RCC 7860 (cell line): Measurements from ENCODE around the gene CCDC188.

ENCODE experiments used
- DNase-seq: peaks from one replicate; pipeline ENCODE4 v3.0.0-alpha.2; 2015; ENCODE audit warnings: low spot score
- FAIRE-seq: peaks from 2 replicates; lab custom pipeline; 2012; peaks lifted over from hg19 to GRCh38; lab: Jason Lieb, UNC

CCDC188 gene

GRCh38 chr22:20135806-20136602, 14.9 kb downstream of the CCDC188 start:
- FAIRE-seq: no peak

GRCh38 chr22:20135265-20135664, 15.6 kb downstream of the CCDC188 start:
- DNase-seq (no peak), FAIRE-seq (no peak)

More at GRCh38 chr22:20135806-20136602, 14.9 kb downstream of the CCDC188 start:
- no peak for DNase-seq

GRCh38 chr22:20133930-20134549, 16.8 kb downstream of the CCDC188 start:
- no peak for DNase-seq
- FAIRE-seq: no peak

- FAIRE-seq: no peak
- no peak for DNase-seq
Observed at GRCh38 chr22:20132686-20133246, 18.1 kb downstream of the CCDC188 start.

- no peak for FAIRE-seq
- DNase-seq: no peak
Observed at GRCh38 chr22:20131859-20132685, 18.8 kb downstream of the CCDC188 start.

- DNase-seq: no peak
Observed at GRCh38 chr22:20131597-20131858, 19.3 kb downstream of the CCDC188 start, which contains the start of gene ZDHHC8. ZDHHC8 (plus strand) TSS chr22:20131804; CDS start chr22:20131948, 144 bp downstream.

GRCh38 chr22:20130731-20131596, 19.9 kb downstream of the CCDC188 start:
- FAIRE-seq (no peak), DNase-seq (no peak)

More at GRCh38 chr22:20131597-20131858, 19.3 kb downstream of the CCDC188 start, which contains the start of gene ZDHHC8:
- FAIRE-seq: no peak

- FAIRE-seq: no peak
- DNase-seq: no peak
Observed at GRCh38 chr22:20130319-20130718, 20.5 kb downstream of the CCDC188 start.

- FAIRE-seq: no peak
- no peak for DNase-seq
Observed at GRCh38 chr22:20129747-20130014, 21.2 kb downstream of the CCDC188 start.

GRCh38 chr22:20128902-20129746, 21.7 kb downstream of the CCDC188 start:
- no peak for DNase-seq

GRCh38 chr22:20128619-20128901, 22.3 kb downstream of the CCDC188 start:
- DNase-seq (no peak), FAIRE-seq (no peak)

More at GRCh38 chr22:20128902-20129746, 21.7 kb downstream of the CCDC188 start:
- no peak for FAIRE-seq

- FAIRE-seq (no peak), DNase-seq (no peak)
Observed at GRCh38 chr22:20127869-20128618, 22.8 kb downstream of the CCDC188 start.

- DNase-seq (no peak), FAIRE-seq (no peak)
Observed at GRCh38 chr22:20127318-20127868, 23.5 kb downstream of the CCDC188 start.

- DNase-seq (no peak), FAIRE-seq (no peak)
Observed at GRCh38 chr22:20126284-20127029, 24.4 kb downstream of the CCDC188 start.

- FAIRE-seq (no peak), DNase-seq (no peak)
Observed at GRCh38 chr22:20125201-20126174, 25.4 kb downstream of the CCDC188 start.

GRCh38 chr22:20124083-20124787, 26.6 kb downstream of the CCDC188 start:
- no peak for FAIRE-seq
- no peak for DNase-seq
